Measurements from ENCODE around the gene FGD6. TPM values are rescaled to one million over a fixed set of nuclear protein-coding genes. Genes with fewer than 3 reads are reported as not detected.

FGD6 gene
- total RNA-seq = 26.3 TPM
- long read RNA-seq, full-length matches to known transcripts = 13 of 15 reads
- long read RNA-seq, partial matches to known transcripts = 1 of 15 reads
- long read RNA-seq, other reads (novel, unspliced or antisense) = 1 of 15 reads

DNA sequence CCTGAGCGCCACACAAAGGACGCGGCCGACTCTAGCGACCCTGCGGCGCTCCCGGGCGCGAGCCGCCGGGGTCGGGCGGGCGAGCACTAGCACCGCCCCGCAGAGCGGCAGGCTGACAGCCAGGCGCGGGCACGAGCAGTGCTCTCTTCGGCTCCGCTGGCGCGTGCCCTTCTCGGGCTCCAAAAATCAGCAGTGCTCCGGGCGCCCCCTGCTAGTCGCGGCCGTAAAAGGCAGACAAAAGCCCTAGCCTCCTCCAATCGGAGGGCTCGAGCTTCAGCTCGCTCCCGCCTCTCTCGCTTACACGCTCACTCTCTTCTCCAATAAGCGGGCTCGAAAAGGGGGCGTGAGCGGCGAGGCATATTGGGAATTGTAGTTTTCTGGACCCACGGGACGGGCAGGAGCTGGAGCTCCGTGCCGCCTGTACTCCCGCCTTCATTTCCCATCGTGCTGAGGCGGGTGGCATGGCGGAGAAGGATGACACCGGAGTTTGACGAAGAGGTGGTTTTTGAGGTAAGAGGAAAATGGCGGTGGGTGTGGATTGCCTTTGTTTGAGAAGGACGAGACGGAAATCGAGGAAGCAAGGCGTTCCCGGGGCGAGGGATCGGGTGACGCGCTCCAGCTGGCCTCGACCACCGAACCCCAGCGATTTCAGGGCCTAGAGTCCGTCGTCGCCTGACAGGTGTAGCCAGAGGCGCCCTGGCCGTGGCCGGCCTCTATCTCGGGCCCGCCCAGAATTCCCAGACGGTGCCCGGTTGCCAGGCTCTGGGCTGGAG, at the start of gene FGD6, which contains the start of gene VEZT:
Gene FGD6, minus strand, starts transcription at position 91 of the 773 bp plus-strand sequence. CDS start 227 bp downstream, outside the sequence.
Gene VEZT, plus strand, starts transcription at position 431 of the 773 bp plus-strand sequence. Its CDS starts 44 bp downstream, at position 475.
- Histone ChIP-seq H3K27me3 (ENCODE audit: low read depth) (no peaks in the 10 kb centered on the region), H3K27ac (replicated peaks) (peak within 1 kb of the TSS; percentile 97), H3K9me3 (replicated peaks) (no peaks in the 10 kb centered on the region), H3K4me1 (peaks cover 75% of the 10 kb centered on the region), H3K4me3 (peak within 1 kb of the TSS; percentile 88), H3K36me3 (peaks cover 5% of the 10 kb centered on the region)
- TF ChIP-seq, protein P1, sequence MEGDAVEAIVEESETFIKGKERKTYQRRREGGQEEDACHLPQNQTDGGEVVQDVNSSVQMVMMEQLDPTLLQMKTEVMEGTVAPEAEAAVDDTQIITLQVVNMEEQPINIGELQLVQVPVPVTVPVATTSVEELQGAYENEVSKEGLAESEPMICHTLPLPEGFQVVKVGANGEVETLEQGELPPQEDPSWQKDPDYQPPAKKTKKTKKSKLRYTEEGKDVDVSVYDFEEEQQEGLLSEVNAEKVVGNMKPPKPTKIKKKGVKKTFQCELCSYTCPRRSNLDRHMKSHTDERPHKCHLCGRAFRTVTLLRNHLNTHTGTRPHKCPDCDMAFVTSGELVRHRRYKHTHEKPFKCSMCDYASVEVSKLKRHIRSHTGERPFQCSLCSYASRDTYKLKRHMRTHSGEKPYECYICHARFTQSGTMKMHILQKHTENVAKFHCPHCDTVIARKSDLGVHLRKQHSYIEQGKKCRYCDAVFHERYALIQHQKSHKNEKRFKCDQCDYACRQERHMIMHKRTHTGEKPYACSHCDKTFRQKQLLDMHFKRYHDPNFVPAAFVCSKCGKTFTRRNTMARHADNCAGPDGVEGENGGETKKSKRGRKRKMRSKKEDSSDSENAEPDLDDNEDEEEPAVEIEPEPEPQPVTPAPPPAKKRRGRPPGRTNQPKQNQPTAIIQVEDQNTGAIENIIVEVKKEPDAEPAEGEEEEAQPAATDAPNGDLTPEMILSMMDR (IDR thresholded peaks at IDR 0.05; ENCODE audit: borderline replicate concordance) = peak; percentile 68
- peak; percentile 98 for DNase-seq
- intact Hi-C loops (cut with micrococcal nuclease) = loop anchor here (5.0 kb wide), 1 partner anchor 100 kb away; no protein-coding TSS in a partner anchor

DNA sequence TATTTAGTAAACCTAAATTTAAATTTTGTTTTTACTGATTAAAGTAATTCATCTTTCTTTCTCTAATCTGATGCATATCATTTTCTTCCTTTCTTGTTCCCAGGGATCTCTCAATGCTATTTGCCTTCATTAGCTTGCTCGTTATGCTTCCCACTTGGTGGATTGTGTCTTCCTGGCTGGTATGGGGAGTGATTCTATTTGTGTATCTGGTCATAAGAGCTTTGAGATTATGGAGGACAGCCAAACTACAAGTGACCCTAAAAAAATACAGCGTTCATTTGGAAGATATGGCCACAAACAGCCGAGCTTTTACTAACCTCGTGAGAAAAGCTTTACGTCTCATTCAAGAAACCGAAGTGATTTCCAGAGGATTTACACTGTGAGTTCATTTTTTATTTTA, 49.0 kb upstream of the FGD6 start:
- Histone ChIP-seq H3K4me3 (no peak overlapping the region), H3K4me1 (peaks cover 54% of the 10 kb centered on the region), H3K9me3 (replicated peaks) (no peaks in the 10 kb centered on the region), H3K36me3 (peaks cover 37% of the 10 kb centered on the region), H3K27ac (replicated peaks) (peak overlapping the region; percentile 47), H3K27me3 (ENCODE audit: low read depth) (no peaks in the 10 kb centered on the region)
- TF ChIP-seq, protein P1 (IDR thresholded peaks at IDR 0.05; ENCODE audit: borderline replicate concordance) = no peak
- intact Hi-C loops (cut with micrococcal nuclease) = no loop called here
- no peak for DNase-seq

DNA sequence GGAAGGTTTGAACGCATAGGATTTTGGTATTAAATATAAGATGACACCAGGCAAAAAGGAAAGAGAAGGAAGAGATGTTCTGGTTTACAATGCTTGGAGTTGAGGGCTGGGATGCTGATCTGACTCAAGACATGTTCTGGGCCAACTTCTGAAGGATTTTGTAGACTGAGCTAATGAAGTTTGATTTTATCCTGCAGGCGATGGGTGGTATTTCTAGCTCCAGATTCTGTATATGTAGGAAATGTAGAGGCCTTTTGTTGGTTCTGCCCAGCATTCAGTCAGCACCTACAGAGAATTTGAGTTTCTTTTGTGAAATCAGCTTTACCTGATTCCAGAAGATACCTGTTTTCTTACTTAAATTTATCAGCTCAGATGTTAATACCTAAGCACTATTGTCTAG, 48.5 kb upstream of the FGD6 start:
- H3K4me1 ChIP-seq = peaks cover 54% of the 10 kb centered on the region
- H3K9me3 ChIP-seq (replicated peaks) = no peaks in the 10 kb centered on the region
- no peak for DNase-seq
- intact Hi-C loops (cut with micrococcal nuclease) = no loop called here
- no peak overlapping the region for H3K4me3 ChIP-seq
- H3K36me3 ChIP-seq = peaks cover 37% of the 10 kb centered on the region
- peak overlapping the region; percentile 47 for H3K27ac ChIP-seq (replicated peaks)
- TF ChIP-seq, protein P1 (IDR thresholded peaks at IDR 0.05; ENCODE audit: borderline replicate concordance) = no peak
- no peaks in the 10 kb centered on the region for H3K27me3 ChIP-seq (ENCODE audit: low read depth)

DNA sequence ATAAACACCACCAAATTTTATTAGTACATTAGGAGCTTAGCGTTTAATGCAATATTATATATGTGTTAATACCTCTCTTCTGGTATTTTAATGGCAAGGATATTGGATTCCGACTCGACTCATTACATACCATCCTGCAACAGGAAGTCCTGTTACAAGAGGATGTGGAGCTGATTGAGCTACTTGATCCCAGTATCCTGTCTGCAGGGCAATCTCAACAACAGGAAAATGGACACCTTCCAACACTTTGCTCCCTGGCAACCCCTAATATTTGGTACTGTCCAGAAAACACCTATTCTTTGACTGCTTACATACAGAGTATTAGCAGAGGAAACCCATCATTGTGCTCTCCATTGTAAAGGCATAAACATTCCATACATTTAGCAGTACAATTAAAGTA, 45.5 kb upstream of the FGD6 start:
- no peaks in the 10 kb centered on the region for H3K9me3 ChIP-seq (replicated peaks)
- peaks cover 59% of the 10 kb centered on the region for H3K4me1 ChIP-seq
- DNase-seq = no peak
- H3K4me3 ChIP-seq = no peak overlapping the region
- TF ChIP-seq, protein P1 (IDR thresholded peaks at IDR 0.05; ENCODE audit: borderline replicate concordance) = no peak
- H3K27ac ChIP-seq (replicated peaks) = peak overlapping the region; percentile 47
- H3K36me3 ChIP-seq = peaks cover 41% of the 10 kb centered on the region
- intact Hi-C loops (cut with micrococcal nuclease) = no loop called here
- no peaks in the 10 kb centered on the region for H3K27me3 ChIP-seq (ENCODE audit: low read depth)

DNA sequence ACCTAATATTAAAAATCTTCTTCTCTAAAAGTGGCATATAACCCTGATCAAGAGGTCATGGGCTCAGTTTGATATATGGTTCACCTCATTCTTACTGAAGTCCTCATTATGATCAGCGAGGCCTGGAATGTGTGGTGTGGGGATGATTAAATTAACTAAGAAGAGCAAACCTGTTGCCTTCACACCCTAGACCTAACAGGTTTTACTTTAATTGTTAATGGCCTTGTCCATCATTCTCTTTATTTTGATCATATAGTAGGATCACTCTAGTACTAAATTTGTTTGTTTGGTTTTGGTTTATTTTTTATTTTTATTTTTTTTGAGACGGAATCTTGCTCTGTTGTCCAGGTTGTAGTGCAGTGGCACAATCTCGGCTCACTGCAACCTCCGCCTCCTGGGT, 43.8 kb upstream of the FGD6 start:
- H3K4me3 ChIP-seq = no peak overlapping the region
- TF ChIP-seq, protein P1 (IDR thresholded peaks at IDR 0.05; ENCODE audit: borderline replicate concordance) = no peak
- no peaks in the 10 kb centered on the region for H3K9me3 ChIP-seq (replicated peaks)
- DNase-seq = no peak
- H3K36me3 ChIP-seq = peaks cover 46% of the 10 kb centered on the region
- intact Hi-C loops (cut with micrococcal nuclease) = no loop called here
- no peak overlapping the region for H3K27ac ChIP-seq (replicated peaks)
- H3K27me3 ChIP-seq (ENCODE audit: low read depth) = no peaks in the 10 kb centered on the region
- H3K4me1 ChIP-seq = peaks cover 52% of the 10 kb centered on the region

All from left ventricle myocardium inferior (tissue), 1 donor.